ENCODE results near the gene ZDHHC13.

GRCh38 chr11:19094859-19095258 lies 22.1 kb upstream of the ZDHHC13 start:
- TF ChIP-seq, protein P1, sequence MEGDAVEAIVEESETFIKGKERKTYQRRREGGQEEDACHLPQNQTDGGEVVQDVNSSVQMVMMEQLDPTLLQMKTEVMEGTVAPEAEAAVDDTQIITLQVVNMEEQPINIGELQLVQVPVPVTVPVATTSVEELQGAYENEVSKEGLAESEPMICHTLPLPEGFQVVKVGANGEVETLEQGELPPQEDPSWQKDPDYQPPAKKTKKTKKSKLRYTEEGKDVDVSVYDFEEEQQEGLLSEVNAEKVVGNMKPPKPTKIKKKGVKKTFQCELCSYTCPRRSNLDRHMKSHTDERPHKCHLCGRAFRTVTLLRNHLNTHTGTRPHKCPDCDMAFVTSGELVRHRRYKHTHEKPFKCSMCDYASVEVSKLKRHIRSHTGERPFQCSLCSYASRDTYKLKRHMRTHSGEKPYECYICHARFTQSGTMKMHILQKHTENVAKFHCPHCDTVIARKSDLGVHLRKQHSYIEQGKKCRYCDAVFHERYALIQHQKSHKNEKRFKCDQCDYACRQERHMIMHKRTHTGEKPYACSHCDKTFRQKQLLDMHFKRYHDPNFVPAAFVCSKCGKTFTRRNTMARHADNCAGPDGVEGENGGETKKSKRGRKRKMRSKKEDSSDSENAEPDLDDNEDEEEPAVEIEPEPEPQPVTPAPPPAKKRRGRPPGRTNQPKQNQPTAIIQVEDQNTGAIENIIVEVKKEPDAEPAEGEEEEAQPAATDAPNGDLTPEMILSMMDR (IDR thresholded peaks at IDR 0.05): no peak
- no peak for TF ChIP-seq POLR2A (IDR thresholded peaks at IDR 0.05)

Data from thyroid gland (tissue), 4 donors.